ENCODE data around the gene THRB.

THRB gene

GRCh38 chr3:24495326-24495994 lies 810 bp upstream of the THRB start:
- H3K4me1 ChIP-seq (ENCODE audit: control insufficient read depth, insufficient read depth, low read length) = no peaks in the 10 kb centered on the region
- no peaks in the 10 kb centered on the region for H3K36me3 ChIP-seq (ENCODE audit: control insufficient read depth in 2 of 2, insufficient read depth in 1 of 2, low read length in 2 of 2)
- CTCF ChIA-PET = interaction anchor here (1.0 to 1.4 kb wide), 2 partner anchors 9 to 38 kb away, joined by 3 to 4 read pairs; no protein-coding TSS in a partner anchor
- no peaks in the 10 kb centered on the region for H3K9me3 ChIP-seq (ENCODE audit: control insufficient read depth, insufficient read depth, low read depth, low read length)
- peak overlapping the region; percentile 67 for H3K4me3 ChIP-seq (ENCODE audit: low read depth, low read length)
- H3K27ac ChIP-seq (ENCODE audit: extremely low read depth, low read depth, low read length) = peak overlapping the region; percentile 89
- POLR2A ChIA-PET = no interaction called here
- no peak for TF ChIP-seq ZNF792 (tag by site-specific recombination; IDR thresholded peaks at IDR 0.05)
- TF ChIP-seq, protein P1, sequence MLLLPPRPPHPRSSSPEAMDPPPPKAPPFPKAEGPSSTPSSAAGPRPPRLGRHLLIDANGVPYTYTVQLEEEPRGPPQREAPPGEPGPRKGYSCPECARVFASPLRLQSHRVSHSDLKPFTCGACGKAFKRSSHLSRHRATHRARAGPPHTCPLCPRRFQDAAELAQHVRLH (tag by site-specific recombination; IDR thresholded peaks at IDR 0.05) = no peak
- peak; percentile 76 for TF ChIP-seq YY1 (tag by site-specific recombination; IDR thresholded peaks at IDR 0.05)
- peak; percentile 70 for TF ChIP-seq ZBTB26 (tag by site-specific recombination; optimal IDR thresholded peaks at IDR 0.05)
- no peak for TF ChIP-seq ZNF302 (tag by site-specific recombination; IDR thresholded peaks at IDR 0.05; ENCODE audit: low read depth)
- TF ChIP-seq ZNF837 (tag by site-specific recombination; IDR thresholded peaks at IDR 0.05) = no peak
- peak; percentile 63 for TF ChIP-seq PATZ1 (tag by site-specific recombination; IDR thresholded peaks at IDR 0.05)
- TF ChIP-seq ZFP3 (tag by site-specific recombination; IDR thresholded peaks at IDR 0.05; ENCODE audit: low read depth) = no peak
- TF ChIP-seq, protein P2, sequence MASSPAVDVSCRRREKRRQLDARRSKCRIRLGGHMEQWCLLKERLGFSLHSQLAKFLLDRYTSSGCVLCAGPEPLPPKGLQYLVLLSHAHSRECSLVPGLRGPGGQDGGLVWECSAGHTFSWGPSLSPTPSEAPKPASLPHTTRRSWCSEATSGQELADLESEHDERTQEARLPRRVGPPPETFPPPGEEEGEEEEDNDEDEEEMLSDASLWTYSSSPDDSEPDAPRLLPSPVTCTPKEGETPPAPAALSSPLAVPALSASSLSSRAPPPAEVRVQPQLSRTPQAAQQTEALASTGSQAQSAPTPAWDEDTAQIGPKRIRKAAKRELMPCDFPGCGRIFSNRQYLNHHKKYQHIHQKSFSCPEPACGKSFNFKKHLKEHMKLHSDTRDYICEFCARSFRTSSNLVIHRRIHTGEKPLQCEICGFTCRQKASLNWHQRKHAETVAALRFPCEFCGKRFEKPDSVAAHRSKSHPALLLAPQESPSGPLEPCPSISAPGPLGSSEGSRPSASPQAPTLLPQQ (tag by site-specific recombination; IDR thresholded peaks at IDR 0.05) = 0 out of 2 replicates have a peak, but pooled peaks have one; percentile 11
- peak; percentile 63; the same call in 1 of the 2 replicates for TF ChIP-seq ZBTB48 (tag by site-specific recombination; IDR thresholded peaks at IDR 0.05)
- peak; percentile 66; the same call in 1 of the 2 replicates for TF ChIP-seq ZNF501 (tag by site-specific recombination; IDR thresholded peaks at IDR 0.05)
- no peak for TF ChIP-seq ZNF114 (tag by site-specific recombination; IDR thresholded peaks at IDR 0.05)
- TF ChIP-seq, protein P3, sequence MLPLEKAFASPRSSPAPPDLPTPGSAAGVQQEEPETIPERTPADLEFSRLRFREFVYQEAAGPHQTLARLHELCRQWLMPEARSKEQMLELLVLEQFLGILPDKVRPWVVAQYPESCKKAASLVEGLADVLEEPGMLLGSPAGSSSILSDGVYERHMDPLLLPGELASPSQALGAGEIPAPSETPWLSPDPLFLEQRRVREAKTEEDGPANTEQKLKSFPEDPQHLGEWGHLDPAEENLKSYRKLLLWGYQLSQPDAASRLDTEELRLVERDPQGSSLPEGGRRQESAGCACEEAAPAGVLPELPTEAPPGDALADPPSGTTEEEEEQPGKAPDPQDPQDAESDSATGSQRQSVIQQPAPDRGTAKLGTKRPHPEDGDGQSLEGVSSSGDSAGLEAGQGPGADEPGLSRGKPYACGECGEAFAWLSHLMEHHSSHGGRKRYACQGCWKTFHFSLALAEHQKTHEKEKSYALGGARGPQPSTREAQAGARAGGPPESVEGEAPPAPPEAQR (tag by site-specific recombination; IDR thresholded peaks at IDR 0.05) = no peak
- TF ChIP-seq, protein P4, sequence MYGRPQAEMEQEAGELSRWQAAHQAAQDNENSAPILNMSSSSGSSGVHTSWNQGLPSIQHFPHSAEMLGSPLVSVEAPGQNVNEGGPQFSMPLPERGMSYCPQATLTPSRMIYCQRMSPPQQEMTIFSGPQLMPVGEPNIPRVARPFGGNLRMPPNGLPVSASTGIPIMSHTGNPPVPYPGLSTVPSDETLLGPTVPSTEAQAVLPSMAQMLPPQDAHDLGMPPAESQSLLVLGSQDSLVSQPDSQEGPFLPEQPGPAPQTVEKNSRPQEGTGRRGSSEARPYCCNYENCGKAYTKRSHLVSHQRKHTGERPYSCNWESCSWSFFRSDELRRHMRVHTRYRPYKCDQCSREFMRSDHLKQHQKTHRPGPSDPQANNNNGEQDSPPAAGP (tag by site-specific recombination; IDR thresholded peaks at IDR 0.05) = peak; percentile 46; the same call in 1 of the 2 replicates
- TF ChIP-seq EGR2 (tag by site-specific recombination; IDR thresholded peaks at IDR 0.05; ENCODE audit: low read depth) = peak; percentile 97
- no peak for TF ChIP-seq OSR2 (tag by site-specific recombination; IDR thresholded peaks at IDR 0.05)
- TF ChIP-seq ZNF449 (tag by site-specific recombination; IDR thresholded peaks at IDR 0.05) = peak; percentile 66
- no peak for TF ChIP-seq GFI1B (tag by site-specific recombination; IDR thresholded peaks at IDR 0.05)
- TF ChIP-seq SCRT1 (tag by site-specific recombination; IDR thresholded peaks at IDR 0.05; ENCODE audit: borderline replicate concordance) = peak; percentile 96
- TF ChIP-seq KLF16 (tag by site-specific recombination; IDR thresholded peaks at IDR 0.05) = peak; percentile 48; the same call in 1 of the 2 replicates
- TF ChIP-seq, protein P5, sequence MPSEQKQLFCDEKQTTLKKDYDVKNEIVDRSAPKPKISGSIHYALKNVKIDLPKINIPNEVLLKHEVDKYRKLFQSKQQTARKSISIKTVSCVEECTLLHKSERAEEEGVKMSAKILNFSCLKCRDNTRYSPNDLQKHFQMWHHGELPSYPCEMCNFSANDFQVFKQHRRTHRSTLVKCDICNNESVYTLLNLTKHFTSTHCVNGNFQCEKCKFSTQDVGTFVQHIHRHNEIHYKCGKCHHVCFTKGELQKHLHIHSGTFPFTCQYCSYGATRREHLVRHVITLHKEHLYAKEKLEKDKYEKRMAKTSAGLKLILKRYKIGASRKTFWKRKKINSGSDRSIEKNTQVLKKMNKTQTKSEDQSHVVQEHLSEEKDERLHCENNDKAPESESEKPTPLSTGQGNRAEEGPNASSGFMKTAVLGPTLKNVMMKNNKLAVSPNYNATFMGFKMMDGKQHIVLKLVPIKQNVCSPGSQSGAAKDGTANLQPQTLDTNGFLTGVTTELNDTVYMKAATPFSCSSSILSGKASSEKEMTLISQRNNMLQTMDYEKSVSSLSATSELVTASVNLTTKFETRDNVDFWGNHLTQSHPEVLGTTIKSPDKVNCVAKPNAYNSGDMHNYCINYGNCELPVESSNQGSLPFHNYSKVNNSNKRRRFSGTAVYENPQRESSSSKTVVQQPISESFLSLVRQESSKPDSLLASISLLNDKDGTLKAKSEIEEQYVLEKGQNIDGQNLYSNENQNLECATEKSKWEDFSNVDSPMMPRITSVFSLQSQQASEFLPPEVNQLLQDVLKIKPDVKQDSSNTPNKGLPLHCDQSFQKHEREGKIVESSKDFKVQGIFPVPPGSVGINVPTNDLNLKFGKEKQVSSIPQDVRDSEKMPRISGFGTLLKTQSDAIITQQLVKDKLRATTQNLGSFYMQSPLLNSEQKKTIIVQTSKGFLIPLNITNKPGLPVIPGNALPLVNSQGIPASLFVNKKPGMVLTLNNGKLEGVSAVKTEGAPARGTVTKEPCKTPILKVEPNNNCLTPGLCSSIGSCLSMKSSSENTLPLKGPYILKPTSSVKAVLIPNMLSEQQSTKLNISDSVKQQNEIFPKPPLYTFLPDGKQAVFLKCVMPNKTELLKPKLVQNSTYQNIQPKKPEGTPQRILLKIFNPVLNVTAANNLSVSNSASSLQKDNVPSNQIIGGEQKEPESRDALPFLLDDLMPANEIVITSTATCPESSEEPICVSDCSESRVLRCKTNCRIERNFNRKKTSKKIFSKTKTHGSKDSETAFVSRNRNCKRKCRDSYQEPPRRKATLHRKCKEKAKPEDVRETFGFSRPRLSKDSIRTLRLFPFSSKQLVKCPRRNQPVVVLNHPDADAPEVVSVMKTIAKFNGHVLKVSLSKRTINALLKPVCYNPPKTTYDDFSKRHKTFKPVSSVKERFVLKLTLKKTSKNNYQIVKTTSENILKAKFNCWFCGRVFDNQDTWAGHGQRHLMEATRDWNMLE (tag by site-specific recombination; conservative IDR thresholded peaks at IDR 0.05; ENCODE audit: low read depth) = no peak
